HepG2 (cell line): Measurements from ENCODE around the gene SND1. TPM values are rescaled to one million over a fixed set of nuclear protein-coding genes. Genes with fewer than 3 reads are reported as not detected.

ENCODE experiments used
- polyA plus RNA-seq, 8 experiments: library from polyadenylated mRNA; depleted of rRNA in 3 of 8; stranded (reverse) in 7 of 8; unstranded in 1 of 8; fragments of >200 nt; fragmentation: Illumina TruSeq in 4 of 8; extraction: Trizol in 4 of 8; gene quantifications; 2 replicates each; pipeline versions ENCODE4 v1.2.1 to v1.2.3, GENCODE V29; 2011 to 2016; ENCODE audit warnings: low read depth in 4 of 8, missing spikeins in 1 of 8, mixed read lengths in 1 of 8; ENCODE audit not compliant: insufficient read depth in 1 of 8
- total RNA-seq, 5 experiments: library from RNA; depleted of rRNA; stranded (reverse); fragments of >200 nt; fragmentation: Illumina TruSeq; extraction: Trizol; gene quantifications; 2 replicates each; pipeline ENCODE4 v1.2.3, GENCODE V29; 2016; ENCODE audit warnings: low read depth in 1 of 5
- TF ChIP-seq, protein P1 (sequence below): sonication (generic); formaldehyde crosslinking; IDR thresholded peaks from 2 replicates; pipeline ENCODE4 v1.9.0; 2021; ENCODE audit warnings: missing genetic modification reagents, borderline replicate concordance
- TF ChIP-seq, protein P2 (sequence below): sonication (generic); formaldehyde crosslinking; IDR thresholded peaks from 2 replicates; pipeline ENCODE4 v1.4.0; 2020; ENCODE audit warnings: missing genetic modification reagents
- TF ChIP-seq, protein P3 (sequence below): sonication (generic); formaldehyde crosslinking; IDR thresholded peaks from 2 replicates; pipeline ENCODE4 v1.4.0; 2020; ENCODE audit warnings: missing genetic modification reagents; ENCODE audit errors: not compliant biosample characterization
- TF ChIP-seq, protein P4 (sequence below): sonication (generic); formaldehyde crosslinking; IDR thresholded peaks from 2 replicates; pipeline ENCODE4 v1.5.1; 2020; ENCODE audit warnings: missing genetic modification reagents, mild to moderate bottlenecking, borderline replicate concordance

Gene SND1
- total and polyA plus RNA-seq, 2 of the 13 experiments (the other 11 are each of a cell fraction or from before 2014, with no cell fraction given), result 110 to 182 TPM

DNA sequence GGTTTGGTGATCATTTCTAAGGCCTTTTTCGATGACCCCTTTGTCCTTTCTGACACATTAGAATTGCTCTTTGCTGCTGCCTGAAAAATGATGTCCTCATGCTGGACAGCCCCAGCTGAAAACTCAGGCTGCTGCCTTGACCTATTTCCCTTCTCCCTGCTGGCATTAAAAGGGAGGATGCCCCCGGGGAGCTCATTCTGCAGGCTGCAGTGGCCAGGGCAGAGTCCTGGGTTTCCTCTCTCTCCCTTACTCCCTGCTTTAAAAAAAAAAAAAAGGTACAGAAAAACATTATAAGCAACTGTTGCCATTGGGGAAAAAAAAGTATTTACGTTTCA lies 343.9 kb downstream of the SND1 start (continued):
- TF ChIP-seq, protein P1, sequence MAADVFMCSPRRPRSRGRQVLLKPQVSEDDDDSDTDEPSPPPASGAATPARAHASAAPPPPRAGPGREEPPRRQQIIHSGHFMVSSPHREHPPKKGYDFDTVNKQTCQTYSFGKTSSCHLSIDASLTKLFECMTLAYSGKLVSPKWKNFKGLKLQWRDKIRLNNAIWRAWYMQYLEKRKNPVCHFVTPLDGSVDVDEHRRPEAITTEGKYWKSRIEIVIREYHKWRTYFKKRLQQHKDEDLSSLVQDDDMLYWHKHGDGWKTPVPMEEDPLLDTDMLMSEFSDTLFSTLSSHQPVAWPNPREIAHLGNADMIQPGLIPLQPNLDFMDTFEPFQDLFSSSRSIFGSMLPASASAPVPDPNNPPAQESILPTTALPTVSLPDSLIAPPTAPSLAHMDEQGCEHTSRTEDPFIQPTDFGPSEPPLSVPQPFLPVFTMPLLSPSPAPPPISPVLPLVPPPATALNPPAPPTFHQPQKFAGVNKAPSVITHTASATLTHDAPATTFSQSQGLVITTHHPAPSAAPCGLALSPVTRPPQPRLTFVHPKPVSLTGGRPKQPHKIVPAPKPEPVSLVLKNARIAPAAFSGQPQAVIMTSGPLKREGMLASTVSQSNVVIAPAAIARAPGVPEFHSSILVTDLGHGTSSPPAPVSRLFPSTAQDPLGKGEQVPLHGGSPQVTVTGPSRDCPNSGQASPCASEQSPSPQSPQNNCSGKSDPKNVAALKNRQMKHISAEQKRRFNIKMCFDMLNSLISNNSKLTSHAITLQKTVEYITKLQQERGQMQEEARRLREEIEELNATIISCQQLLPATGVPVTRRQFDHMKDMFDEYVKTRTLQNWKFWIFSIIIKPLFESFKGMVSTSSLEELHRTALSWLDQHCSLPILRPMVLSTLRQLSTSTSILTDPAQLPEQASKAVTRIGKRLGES (CRISPR knock-in tag), result no peak
- TF ChIP-seq, protein P2, sequence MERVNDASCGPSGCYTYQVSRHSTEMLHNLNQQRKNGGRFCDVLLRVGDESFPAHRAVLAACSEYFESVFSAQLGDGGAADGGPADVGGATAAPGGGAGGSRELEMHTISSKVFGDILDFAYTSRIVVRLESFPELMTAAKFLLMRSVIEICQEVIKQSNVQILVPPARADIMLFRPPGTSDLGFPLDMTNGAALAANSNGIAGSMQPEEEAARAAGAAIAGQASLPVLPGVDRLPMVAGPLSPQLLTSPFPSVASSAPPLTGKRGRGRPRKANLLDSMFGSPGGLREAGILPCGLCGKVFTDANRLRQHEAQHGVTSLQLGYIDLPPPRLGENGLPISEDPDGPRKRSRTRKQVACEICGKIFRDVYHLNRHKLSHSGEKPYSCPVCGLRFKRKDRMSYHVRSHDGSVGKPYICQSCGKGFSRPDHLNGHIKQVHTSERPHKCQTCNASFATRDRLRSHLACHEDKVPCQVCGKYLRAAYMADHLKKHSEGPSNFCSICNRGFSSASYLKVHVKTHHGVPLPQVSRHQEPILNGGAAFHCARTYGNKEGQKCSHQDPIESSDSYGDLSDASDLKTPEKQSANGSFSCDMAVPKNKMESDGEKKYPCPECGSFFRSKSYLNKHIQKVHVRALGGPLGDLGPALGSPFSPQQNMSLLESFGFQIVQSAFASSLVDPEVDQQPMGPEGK (CRISPR knock-in tag), result no peak
- TF ChIP-seq, protein P3, sequence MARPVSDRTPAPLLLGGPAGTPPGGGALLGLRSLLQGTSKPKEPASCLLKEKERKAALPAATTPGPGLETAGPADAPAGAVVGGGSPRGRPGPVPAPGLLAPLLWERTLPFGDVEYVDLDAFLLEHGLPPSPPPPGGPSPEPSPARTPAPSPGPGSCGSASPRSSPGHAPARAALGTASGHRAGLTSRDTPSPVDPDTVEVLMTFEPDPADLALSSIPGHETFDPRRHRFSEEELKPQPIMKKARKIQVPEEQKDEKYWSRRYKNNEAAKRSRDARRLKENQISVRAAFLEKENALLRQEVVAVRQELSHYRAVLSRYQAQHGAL (CRISPR knock-in tag), result no peak
- TF ChIP-seq, protein P4, sequence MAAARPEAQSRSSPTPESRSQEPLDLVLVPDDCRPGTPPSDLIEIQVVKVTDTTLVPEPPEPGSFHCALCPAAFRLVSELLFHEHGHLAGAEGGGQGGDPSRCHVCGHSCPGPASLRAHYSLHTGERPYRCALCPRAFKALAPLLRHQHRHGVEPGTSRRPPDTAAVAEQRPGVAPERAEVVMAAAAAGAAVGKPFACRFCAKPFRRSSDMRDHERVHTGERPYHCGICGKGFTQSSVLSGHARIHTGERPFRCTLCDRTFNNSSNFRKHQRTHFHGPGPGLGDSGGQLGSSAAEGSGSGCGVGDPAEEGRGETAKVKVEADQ, result no peak
